ENCODE data around the gene RASSF8. TPM values are rescaled to one million over a fixed set of nuclear protein-coding genes. Genes with fewer than 3 reads are reported as not detected.

The RASSF8 gene
- total RNA-seq, 2 experiments from 2014 or later, result not detected

DNA sequence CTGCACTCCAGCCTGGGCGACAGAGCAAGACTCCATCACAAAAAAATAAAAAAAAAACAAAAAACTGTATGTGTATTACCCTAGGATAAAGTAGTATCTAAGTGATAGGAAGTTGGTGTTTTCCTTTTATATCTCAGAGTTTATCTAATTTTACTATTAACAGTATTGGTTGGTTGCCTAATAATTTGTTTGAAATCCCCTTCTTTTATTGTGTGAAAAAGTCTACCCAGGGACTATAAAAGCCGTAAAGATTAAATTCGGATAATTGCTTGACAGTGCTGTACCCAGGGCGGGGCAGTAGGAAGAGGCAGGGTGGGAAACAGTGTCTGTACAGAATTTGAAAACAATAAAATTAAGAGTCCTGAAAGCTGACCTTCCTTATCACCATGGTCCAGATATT is 78.4 kb downstream of the RASSF8 start:
- BruUV-seq (replicated peaks), result no TSS peak
- TF ChIP-seq, protein P1, sequence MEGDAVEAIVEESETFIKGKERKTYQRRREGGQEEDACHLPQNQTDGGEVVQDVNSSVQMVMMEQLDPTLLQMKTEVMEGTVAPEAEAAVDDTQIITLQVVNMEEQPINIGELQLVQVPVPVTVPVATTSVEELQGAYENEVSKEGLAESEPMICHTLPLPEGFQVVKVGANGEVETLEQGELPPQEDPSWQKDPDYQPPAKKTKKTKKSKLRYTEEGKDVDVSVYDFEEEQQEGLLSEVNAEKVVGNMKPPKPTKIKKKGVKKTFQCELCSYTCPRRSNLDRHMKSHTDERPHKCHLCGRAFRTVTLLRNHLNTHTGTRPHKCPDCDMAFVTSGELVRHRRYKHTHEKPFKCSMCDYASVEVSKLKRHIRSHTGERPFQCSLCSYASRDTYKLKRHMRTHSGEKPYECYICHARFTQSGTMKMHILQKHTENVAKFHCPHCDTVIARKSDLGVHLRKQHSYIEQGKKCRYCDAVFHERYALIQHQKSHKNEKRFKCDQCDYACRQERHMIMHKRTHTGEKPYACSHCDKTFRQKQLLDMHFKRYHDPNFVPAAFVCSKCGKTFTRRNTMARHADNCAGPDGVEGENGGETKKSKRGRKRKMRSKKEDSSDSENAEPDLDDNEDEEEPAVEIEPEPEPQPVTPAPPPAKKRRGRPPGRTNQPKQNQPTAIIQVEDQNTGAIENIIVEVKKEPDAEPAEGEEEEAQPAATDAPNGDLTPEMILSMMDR (conservative IDR thresholded peaks at IDR 0.05; ENCODE audit: low read length), result no peak
- TF ChIP-seq EZH2phosphoT487 (IDR thresholded peaks at IDR 0.05; ENCODE audit: borderline replicate concordance, low read depth, low read length), result no peak
- Histone ChIP-seq H4K20me1 (ENCODE audit: insufficient read depth, low read length) (no peaks in the 10 kb centered on the region; the same call in 1 of the 2 replicates), H3K9me3 (ENCODE audit: low read length) (no peaks in the 10 kb centered on the region), H2AFZ (ENCODE audit: low read length) (no peak overlapping the region), H3K27ac (ENCODE audit: low read depth, low read length, poor library complexity, severe bottlenecking) (no peak overlapping the region), H3K4me1 (ENCODE audit: insufficient read depth, low read length, poor library complexity, severe bottlenecking) (no peaks in the 10 kb centered on the region), H3K79me2 (ENCODE audit: insufficient read depth, low read depth, low read length) (no peaks in the 10 kb centered on the region), H3K9me2 (ENCODE audit: insufficient read depth, low read length) (no peaks in the 10 kb centered on the region), H3K4me3 (ENCODE audit: low read depth, low read length, poor library complexity, severe bottlenecking) (no peak overlapping the region), H3K36me3 (ENCODE audit: insufficient read depth, low read length) (no peaks in the 10 kb centered on the region), H3K4me2 (ENCODE audit: low read length) (no peak overlapping the region)
- ChIA-PET CTCF (ENCODE audit: unreplicated experiment) (no interaction called here), POLR2A (no interaction called here)
- no peak for DNase-seq (ENCODE audit: low spot score)
- intact Hi-C loops (cut with micrococcal nuclease; ENCODE audit: unreplicated experiment), result no loop called here

DNA sequence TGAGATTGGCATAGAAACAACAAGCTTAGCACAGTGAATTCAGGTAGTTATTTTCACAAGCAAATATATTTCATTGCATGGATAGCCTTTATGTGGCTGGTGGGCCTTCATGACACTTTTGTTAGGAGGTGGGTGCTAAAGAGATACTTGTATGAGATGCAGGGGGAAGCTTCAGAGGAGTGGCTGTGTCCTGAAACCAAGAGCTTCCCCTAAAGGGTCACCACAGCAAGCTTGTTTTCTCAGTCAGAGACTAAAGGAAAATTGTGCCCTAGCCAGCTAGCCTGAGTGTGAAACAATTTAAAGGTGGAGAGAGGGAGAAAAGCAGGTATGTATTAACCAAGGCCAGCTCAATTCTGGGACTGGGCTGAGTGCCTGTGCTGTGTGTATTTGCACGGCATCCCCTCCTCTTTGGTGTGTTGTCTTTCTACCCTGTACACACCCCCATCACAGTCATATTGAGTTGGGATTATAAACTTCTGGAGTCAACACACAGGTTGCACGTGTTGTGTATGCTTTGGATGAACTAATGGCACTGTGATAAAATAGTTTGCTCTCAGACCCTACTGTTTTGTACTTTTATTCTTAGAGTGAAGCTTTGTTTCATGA is 79.2 kb downstream of the RASSF8 start:
- TF ChIP-seq, protein P1 (conservative IDR thresholded peaks at IDR 0.05; ENCODE audit: low read length), result no peak
- TF ChIP-seq EZH2phosphoT487 (IDR thresholded peaks at IDR 0.05; ENCODE audit: borderline replicate concordance, low read depth, low read length), result no peak
- Histone ChIP-seq H4K20me1 (ENCODE audit: insufficient read depth, low read length) (no peaks in the 10 kb centered on the region; the same call in 1 of the 2 replicates), H3K9me3 (ENCODE audit: low read length) (no peaks in the 10 kb centered on the region), H3K36me3 (ENCODE audit: insufficient read depth, low read length) (no peaks in the 10 kb centered on the region), H3K79me2 (ENCODE audit: insufficient read depth, low read depth, low read length) (no peaks in the 10 kb centered on the region), H3K4me1 (ENCODE audit: insufficient read depth, low read length, poor library complexity, severe bottlenecking) (no peaks in the 10 kb centered on the region), H3K4me3 (ENCODE audit: low read depth, low read length, poor library complexity, severe bottlenecking) (no peak overlapping the region), H3K9me2 (ENCODE audit: insufficient read depth, low read length) (no peaks in the 10 kb centered on the region), H2AFZ (ENCODE audit: low read length) (no peak overlapping the region), H3K4me2 (ENCODE audit: low read length) (no peak overlapping the region), H3K27ac (ENCODE audit: low read depth, low read length, poor library complexity, severe bottlenecking) (no peak overlapping the region)
- CTCF ChIA-PET (ENCODE audit: unreplicated experiment), result no interaction called here
- BruUV-seq (replicated peaks), result no TSS peak
- DNase-seq (ENCODE audit: low spot score), result no peak
- intact Hi-C loops (cut with micrococcal nuclease; ENCODE audit: unreplicated experiment), result no loop called here
- POLR2A ChIA-PET, result no interaction called here

DNA sequence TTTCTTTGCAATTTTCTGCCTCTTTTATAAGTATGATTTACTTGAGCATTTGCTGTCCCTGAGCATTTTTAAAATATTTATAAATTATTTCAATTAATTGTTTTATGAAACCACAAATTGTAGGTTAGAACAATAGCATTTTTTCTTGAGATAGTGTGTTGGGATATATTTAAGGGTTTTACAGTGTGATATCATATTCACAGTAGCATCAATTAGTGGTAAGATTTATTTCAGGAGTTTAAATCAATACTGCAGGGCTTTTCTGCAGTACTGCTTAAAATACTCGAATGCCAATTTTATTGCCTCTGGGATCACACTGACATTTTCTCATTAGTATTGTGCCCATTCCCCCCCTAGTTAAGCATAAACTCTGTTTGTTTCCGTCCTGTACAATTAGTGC is 84.2 kb downstream of the RASSF8 start:
- Histone ChIP-seq H3K27ac (ENCODE audit: low read depth, low read length, poor library complexity, severe bottlenecking) (no peak overlapping the region), H2AFZ (ENCODE audit: low read length) (no peak overlapping the region), H3K4me3 (ENCODE audit: low read depth, low read length, poor library complexity, severe bottlenecking) (no peak overlapping the region), H3K9me2 (ENCODE audit: insufficient read depth, low read length) (no peaks in the 10 kb centered on the region), H3K9me3 (ENCODE audit: low read length) (no peaks in the 10 kb centered on the region), H3K36me3 (ENCODE audit: insufficient read depth, low read length) (no peaks in the 10 kb centered on the region), H3K4me1 (ENCODE audit: insufficient read depth, low read length, poor library complexity, severe bottlenecking) (no peaks in the 10 kb centered on the region), H3K4me2 (ENCODE audit: low read length) (no peak overlapping the region), H3K79me2 (ENCODE audit: insufficient read depth, low read depth, low read length) (no peaks in the 10 kb centered on the region), H4K20me1 (ENCODE audit: insufficient read depth, low read length) (no peaks in the 10 kb centered on the region; the same call in 1 of the 2 replicates)
- ChIA-PET POLR2A (interaction anchor here (0.5 kb wide), 1 partner anchor 177 kb away, joined by 4 read pairs; no protein-coding TSS in a partner anchor), CTCF (ENCODE audit: unreplicated experiment) (no interaction called here)
- intact Hi-C loops (cut with micrococcal nuclease; ENCODE audit: unreplicated experiment), result no loop called here
- TF ChIP-seq, protein P1 (conservative IDR thresholded peaks at IDR 0.05; ENCODE audit: low read length), result no peak
- TF ChIP-seq EZH2phosphoT487 (IDR thresholded peaks at IDR 0.05; ENCODE audit: borderline replicate concordance, low read depth, low read length), result no peak
- no peak for DNase-seq (ENCODE audit: low spot score)
- no TSS peak for BruUV-seq (replicated peaks)

All from OCI-LY7 (cell line).